Measurements from ENCODE around the gene ZFYVE19. TPM values are rescaled to one million over a fixed set of nuclear protein-coding genes. Genes with fewer than 3 reads are reported as not detected.
A peak's percentile ranks its signal among the peaks of the same experiment; 100 is the strongest.

Gene ZFYVE19
- total RNA-seq, 1 experiment from 2014 or later = 39.5 TPM

DNA sequence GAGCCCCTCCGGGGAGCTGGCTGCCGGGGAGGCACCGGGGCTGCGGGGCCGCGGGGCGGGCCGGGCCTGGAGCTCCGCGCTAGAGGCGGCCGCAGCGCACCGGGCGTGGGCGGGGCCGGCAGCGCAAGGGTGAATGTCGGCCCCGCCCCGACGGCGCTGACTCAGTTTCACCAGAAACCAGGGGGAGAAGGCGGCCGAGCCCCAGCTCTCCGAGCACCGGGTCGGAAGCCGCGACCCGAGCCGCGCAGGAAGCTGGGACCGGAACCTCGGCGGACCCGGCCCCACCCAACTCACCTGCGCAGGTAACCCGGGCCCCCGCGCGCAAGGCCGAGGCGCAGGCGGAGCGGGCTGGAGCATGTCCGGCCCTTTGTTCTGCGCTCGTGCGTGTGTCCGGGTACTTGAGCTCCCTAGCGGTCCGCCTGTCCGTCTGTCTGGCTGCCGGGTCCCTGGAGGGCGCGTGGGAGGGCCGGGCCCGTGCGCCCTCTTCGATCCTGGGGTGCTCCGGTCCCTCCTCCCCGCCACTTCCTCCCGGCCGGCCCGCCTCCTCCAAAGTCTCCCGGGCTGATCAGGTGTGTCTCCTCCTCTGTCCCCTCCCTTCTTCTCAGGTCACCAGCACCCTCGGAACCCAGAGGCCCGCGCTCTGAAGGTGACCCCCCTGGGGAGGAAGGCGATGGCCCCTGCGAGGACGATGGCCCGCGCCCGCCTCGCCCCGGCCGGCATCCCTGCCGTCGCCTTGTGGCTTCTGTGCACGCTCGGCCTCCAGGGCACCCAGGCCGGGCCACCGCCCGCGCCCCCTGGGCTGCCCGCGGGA lies 37.2 kb downstream of the ZFYVE19 start, which contains the start of gene SPINT1:
SPINT1 (plus strand) TSS at position 164 of the 811 bp plus-strand sequence; CDS start at position 671, 507 bp downstream.
- peaks cover 2% of the 10 kb centered on the region; the same call in 1 of the 2 replicates for H3K36me3 ChIP-seq (ENCODE audit: control insufficient read depth, insufficient read depth, low read length)
- POLR2A ChIA-PET = no interaction called here
- DNase-seq (ENCODE audit: low read depth, low spot score) = no peak
- BruUV-seq (replicated peaks) = no TSS peak
- no peak within 1 kb of the TSS for H3K27ac ChIP-seq (ENCODE audit: low read length)
- H3K4me1 ChIP-seq (ENCODE audit: control insufficient read depth, insufficient read depth, low read length) = peaks cover 3% of the 10 kb centered on the region; the same call in 1 of the 2 replicates
- in situ Hi-C loops (cut with HindIII; ENCODE audit: low pct_unique_long_range_greater_than_20kb, low sequenced_read_pairs) (no loop called here), intact Hi-C loops (cut with micrococcal nuclease; ENCODE audit: unreplicated experiment) (no loop called here)
- TF ChIP-seq POLR2AphosphoS5 (IDR thresholded peaks at IDR 0.05; ENCODE audit: low read depth, low read length) = no peak
- TF ChIP-seq SIN3A (IDR thresholded peaks at IDR 0.05; ENCODE audit: borderline replicate concordance, insufficient read depth, low read depth, low read length) = no peak
- TF ChIP-seq TCF7L2 (IDR thresholded peaks at IDR 0.05; ENCODE audit: low read depth, low read length) = no peak
- TF ChIP-seq REST (IDR thresholded peaks at IDR 0.05; ENCODE audit: insufficient read depth in 1 of 2, low read depth in 2 of 2, low read length in 1 of 2) = no peak
- H3K4me3 ChIP-seq (ENCODE audit: low read depth in 2 of 2, low read length in 2 of 2) = peak within 1 kb of the TSS; percentile 43 to 53
- CTCF ChIA-PET = interaction anchor here (1.1 kb wide), 1 partner anchor 13 kb away, joined by 3 read pairs; no protein-coding TSS in a partner anchor
- peaks cover 5% of the 10 kb centered on the region; the same call in 1 of the 2 replicates for H3K27me3 ChIP-seq (ENCODE audit: control insufficient read depth, insufficient read depth, low read length)
- H3K9me3 ChIP-seq (ENCODE audit: control insufficient read depth, insufficient read depth, low read depth, low read length) = no peaks in the 10 kb centered on the region
- ATAC-seq = peak; percentile 43

- ChIA-PET POLR2A (no interaction called here), CTCF (interaction anchor here (1.1 kb wide), 1 partner anchor 14 kb away, joined by 3 read pairs; no protein-coding TSS in a partner anchor)
- H3K27me3 ChIP-seq (ENCODE audit: control insufficient read depth, insufficient read depth, low read length) = peaks cover 5% of the 10 kb centered on the region; the same call in 1 of the 2 replicates
- intact Hi-C loops (cut with micrococcal nuclease; ENCODE audit: unreplicated experiment) (no loop called here), in situ Hi-C loops (cut with HindIII; ENCODE audit: low pct_unique_long_range_greater_than_20kb, low sequenced_read_pairs) (no loop called here)
- peak overlapping the region; percentile 43 to 53 for H3K4me3 ChIP-seq (ENCODE audit: low read depth in 2 of 2, low read length in 2 of 2)
- peaks cover 3% of the 10 kb centered on the region; the same call in 1 of the 2 replicates for H3K4me1 ChIP-seq (ENCODE audit: control insufficient read depth, insufficient read depth, low read length)
- TF ChIP-seq, protein P1, sequence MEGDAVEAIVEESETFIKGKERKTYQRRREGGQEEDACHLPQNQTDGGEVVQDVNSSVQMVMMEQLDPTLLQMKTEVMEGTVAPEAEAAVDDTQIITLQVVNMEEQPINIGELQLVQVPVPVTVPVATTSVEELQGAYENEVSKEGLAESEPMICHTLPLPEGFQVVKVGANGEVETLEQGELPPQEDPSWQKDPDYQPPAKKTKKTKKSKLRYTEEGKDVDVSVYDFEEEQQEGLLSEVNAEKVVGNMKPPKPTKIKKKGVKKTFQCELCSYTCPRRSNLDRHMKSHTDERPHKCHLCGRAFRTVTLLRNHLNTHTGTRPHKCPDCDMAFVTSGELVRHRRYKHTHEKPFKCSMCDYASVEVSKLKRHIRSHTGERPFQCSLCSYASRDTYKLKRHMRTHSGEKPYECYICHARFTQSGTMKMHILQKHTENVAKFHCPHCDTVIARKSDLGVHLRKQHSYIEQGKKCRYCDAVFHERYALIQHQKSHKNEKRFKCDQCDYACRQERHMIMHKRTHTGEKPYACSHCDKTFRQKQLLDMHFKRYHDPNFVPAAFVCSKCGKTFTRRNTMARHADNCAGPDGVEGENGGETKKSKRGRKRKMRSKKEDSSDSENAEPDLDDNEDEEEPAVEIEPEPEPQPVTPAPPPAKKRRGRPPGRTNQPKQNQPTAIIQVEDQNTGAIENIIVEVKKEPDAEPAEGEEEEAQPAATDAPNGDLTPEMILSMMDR (IDR thresholded peaks at IDR 0.05) = no peak
- TF ChIP-seq REST (IDR thresholded peaks at IDR 0.05; ENCODE audit: insufficient read depth in 1 of 2, low read depth in 2 of 2, low read length in 1 of 2) (no peak), POLR2AphosphoS5 (IDR thresholded peaks at IDR 0.05; ENCODE audit: low read depth, low read length) (no peak), SIN3A (IDR thresholded peaks at IDR 0.05; ENCODE audit: borderline replicate concordance, insufficient read depth, low read depth, low read length) (no peak), TCF7L2 (IDR thresholded peaks at IDR 0.05; ENCODE audit: low read depth, low read length) (no peak)
- peaks cover 2% of the 10 kb centered on the region; the same call in 1 of the 2 replicates for H3K36me3 ChIP-seq (ENCODE audit: control insufficient read depth, insufficient read depth, low read length)
- DNase-seq (ENCODE audit: low read depth, low spot score) (no peak), ATAC-seq (no peak; the same call in 1 of the 2 replicates)
- no TSS peak for BruUV-seq (replicated peaks)
- no peak overlapping the region for H3K27ac ChIP-seq (ENCODE audit: low read length)
- H3K9me3 ChIP-seq (ENCODE audit: control insufficient read depth, insufficient read depth, low read depth, low read length) = no peaks in the 10 kb centered on the region
Observed at GRCh38 chr15:40844696-40845030, 37.8 kb downstream of the ZFYVE19 start.

Measured in Panc1 (cell line).